DMS53 (cell line): Measurements from ENCODE around the gene CA5A.
"Not testable (repeated sequence)": the region's sequence is repeated elsewhere in the genome, so short reads cannot be mapped to it uniquely, and the experiment has no call there.

ENCODE experiments used
- DNase-seq: peaks from one replicate; lab custom pipeline; 2025; lab: John Stamatoyannopoulos, UW

The CA5A gene

DNA sequence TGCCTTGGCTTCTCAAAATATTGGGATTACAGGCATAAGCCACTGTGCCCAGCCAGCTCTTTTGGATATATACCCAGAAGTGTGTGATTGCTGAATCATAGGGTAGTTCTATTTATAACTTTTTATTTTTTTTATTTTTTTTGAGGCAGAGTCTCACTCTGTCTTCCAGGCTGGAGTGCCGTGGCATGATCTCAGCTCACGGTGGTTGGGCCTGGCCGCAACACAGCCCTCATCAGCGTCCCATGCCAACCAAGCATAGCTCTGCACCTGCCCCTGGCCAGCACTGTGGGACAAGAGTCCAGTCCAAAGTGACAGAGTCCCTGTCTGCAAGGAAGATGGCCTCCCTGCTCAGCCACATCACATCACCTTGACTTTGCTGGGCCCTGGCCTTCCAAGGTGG is 42.3 kb downstream of the CA5A start:
- not testable (repeated sequence) for DNase-seq

GRCh38 chr16:87891764-87892163 is 44.6 kb downstream of the CA5A start:
- no peak for DNase-seq

GRCh38 chr16:87889762-87890161 is 46.6 kb downstream of the CA5A start:
- peak; percentile 29 for DNase-seq

- not testable (repeated sequence) for DNase-seq
Observed at GRCh38 chr16:87888346-87888745, 48.0 kb downstream of the CA5A start.

DNA sequence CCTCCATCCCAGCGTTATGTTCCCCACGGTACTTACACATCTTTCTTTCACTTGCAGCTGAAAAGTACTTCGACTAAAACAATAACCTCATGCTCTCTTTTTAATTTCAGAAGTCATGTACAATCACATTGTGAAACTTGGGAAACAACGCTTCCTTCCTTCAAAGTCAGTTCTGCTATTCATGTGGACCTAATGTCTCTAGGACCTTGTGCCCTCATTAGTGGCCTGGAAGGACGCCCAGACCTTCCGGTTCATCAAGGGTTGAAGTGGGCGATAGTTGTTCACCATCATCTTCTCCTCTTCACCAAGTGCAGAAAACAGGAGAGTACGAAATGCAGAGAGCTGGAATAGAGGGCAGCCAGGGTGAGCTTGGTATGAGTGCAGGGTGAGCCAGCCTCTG is 48.4 kb downstream of the CA5A start:
- not testable (repeated sequence) for DNase-seq

DNA sequence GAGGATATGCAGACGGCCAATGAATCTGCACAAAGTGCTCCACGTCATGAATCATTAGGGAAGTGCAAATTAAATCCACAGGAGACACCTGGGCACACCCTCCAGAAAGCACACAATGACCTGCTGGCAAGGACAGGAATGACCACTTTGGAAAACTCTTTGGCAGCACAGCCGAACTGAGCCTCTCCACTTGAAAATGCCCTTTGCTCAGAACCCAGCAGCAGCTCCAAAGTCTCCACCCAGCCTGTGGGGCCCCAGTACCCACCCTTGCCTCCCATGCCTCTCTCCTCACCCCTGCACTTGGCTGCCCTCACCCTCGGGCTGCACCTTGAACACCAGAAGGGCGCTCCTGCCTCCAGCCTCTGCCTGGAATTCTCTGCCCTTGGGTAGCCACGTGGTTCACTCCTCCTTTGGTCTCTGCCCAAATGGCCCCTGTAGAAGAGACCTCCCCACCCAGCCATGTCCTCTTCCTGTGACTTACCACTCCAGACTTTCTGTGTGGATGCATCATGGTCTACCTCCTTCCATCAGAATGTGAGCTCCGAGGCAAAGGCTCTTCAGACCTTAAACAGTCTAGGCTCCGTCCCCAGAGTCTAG is 50.9 kb downstream of the CA5A start:
- DNase-seq: peak; percentile 82

- DNase-seq: no peak
Observed at GRCh38 chr16:87882436-87883019, 53.8 kb downstream of the CA5A start.

GRCh38 chr16:87881324-87882200 is 54.8 kb downstream of the CA5A start:
- DNase-seq: no peak

- DNase-seq: no peak
Observed at GRCh38 chr16:87880117-87880696, 56.1 kb downstream of the CA5A start.

GRCh38 chr16:87879411-87880013 is 56.8 kb downstream of the CA5A start:
- DNase-seq: not testable (repeated sequence)

GRCh38 chr16:87878704-87879103 is 57.6 kb downstream of the CA5A start:
- DNase-seq: no peak

- DNase-seq: peak; percentile 40
Observed at GRCh38 chr16:87877942-87878507, 58.3 kb downstream of the CA5A start.

GRCh38 chr16:87874639-87875427 is 61.5 kb downstream of the CA5A start:
- no peak for DNase-seq

DNA sequence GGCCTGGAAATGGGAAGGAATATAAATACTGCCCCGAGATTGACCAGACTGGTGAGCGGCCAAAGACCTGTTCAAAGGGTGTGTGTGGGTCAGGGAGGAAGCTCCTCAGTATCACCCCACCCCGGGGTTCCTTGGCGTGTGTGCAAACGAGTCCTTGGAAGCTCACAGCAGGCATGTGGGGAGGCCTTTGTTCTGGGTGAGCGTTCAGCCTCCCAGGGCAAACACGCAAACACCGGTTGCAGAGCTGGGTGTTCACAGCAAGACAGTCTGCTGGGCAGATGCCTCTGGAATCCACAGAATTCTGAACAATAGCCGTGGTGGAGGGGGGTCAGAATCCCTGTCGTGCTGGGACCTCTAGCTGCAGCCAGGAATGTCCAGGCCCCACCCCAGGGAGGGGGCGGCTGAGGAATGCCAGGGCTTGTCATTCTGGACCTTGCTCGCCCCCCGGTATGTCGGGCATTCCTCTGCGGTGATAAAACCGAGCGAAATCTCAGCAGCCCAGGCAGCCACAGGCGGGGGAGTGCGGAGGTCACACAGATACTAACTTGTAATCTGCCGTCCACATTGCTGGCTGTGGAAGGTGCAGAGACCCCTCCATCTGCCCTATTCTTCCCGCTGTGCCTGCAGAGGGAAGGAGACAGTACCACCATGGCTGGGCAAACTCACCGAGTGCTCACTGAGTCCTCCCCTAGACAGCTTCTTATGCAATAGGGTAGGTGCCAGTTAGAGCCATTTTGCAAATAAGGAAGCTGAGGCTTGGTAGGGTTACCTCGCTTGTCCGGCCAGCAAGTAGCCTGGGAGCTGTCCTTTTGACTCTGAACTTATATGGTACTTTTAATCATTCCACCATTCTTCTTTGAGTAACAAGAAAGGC is 65.7 kb downstream of the CA5A start:
- DNase-seq: not testable (repeated sequence)

GRCh38 chr16:87869879-87870417 is 66.4 kb downstream of the CA5A start:
- DNase-seq: not testable (repeated sequence)

- DNase-seq: peak; percentile 86
Observed at GRCh38 chr16:87869061-87869878, 67.1 kb downstream of the CA5A start, which contains the start of gene SLC7A5. SLC7A5 (minus strand) TSS chr16:87869507; CDS start chr16:87869422, 85 bp downstream.

DNA sequence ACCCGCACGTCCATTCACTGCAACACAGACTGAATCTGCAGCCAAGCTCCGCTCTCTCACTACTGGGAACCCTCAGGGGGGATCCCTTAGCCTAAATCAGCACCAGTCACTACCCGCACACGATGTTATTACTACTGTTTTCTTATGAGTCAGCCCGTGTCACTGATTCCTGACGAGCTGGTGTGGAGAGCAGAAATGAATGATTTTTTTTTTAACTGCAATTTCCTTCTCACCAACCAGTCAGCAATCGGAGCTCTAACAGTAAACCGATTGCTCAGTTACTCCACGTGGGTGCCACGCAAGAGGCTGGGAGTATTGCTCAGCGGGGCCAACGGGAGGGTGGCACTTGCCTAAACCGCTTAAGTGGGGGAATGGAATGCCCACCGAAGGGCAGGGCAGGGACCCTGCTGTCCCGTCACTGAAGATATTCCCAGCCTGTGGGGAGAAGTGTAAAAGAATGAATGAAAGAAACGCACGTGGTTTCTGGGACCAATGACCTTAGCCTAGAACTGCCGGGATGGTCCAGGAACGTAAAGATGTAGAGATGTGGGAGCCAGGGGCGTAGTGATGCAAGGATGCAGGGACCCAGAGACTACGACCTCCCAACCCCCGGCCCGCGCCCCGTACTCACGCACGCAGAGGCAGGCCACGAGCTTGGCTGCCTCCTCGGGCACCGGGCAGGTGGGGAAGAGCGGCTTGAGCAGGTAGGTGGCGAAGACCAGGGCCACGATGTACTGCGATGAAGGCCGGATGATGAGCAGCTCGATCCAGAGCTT is 67.9 kb downstream of the CA5A start:
- peak; percentile 79 for DNase-seq
